ENCODE measurements around the gene EXOC3L4.
A peak's percentile ranks its signal among the peaks of the same experiment; 100 is the strongest.
"Not testable (repeated sequence)": the region's sequence is repeated elsewhere in the genome, so short reads cannot be mapped to it uniquely, and the experiment has no call there.

Gene EXOC3L4

DNA sequence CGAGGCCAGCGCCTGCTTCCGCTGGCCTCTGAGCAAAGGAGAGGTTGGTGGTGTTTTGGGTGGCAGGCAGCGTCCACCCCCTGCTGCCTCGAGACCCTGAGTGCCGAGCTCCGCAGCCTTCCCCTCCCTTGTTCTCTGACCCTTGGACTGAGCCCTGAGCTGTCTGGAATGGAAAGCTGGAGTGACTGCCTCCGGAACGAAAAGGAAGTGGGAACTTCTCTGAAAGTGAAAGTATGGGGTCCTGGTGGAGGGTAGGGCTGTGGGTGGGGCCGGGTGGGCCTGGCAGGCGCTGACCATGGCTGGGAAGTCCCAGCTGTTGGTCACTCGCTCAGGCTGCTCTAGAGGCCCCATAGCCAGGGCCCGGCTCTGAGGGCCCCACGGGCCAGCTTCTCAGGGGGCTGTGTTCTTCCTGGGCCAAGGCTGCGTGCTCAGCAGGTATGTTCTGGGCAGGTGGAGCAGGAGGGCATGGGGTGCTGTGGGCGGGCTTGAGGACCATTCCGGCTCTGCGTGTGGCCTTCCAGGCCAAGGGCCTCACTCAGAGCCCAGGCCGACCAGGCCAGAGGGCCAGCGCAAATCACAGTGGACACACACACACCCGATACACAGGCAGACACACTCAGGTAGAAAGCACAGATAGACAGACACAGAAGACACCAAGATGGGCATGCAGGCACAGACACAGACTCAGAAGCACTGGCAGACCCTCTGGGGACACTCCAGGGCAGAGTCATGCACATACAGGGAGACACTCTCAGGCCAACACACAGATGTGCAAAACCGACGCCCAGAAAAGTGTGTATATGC lies at the start of gene EXOC3L4:
Gene EXOC3L4 (plus strand): TSS at position 320 of the 804 bp plus-strand sequence. CDS start 5,495 bp downstream, outside the sequence.
- DNase-seq (ENCODE audit: low read depth), result no peak

DNA sequence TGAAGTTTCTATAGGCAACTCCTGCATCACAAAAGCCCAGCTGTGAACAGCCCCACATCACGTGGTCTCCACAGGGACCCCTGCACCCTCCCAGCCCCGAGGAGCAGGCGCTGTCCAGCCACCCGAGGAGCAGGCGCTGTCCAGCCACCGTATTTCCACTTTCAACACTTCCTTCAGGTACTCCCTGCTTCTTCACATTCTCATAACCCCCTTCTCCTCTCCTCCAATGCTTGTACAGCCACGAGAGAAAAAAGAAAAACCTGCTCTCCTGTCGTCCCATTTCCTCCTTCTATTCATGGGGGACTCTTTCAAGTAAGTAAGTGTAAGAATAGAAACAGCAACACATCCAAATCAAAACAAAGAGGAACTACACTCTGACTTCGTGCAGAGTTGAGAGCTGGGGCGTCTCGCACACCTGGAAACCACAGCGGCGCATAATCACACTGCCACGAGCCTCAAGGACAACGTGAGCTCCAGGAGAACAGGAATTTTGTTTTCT lies 49.1 kb upstream of the EXOC3L4 start:
- DNase-seq (ENCODE audit: low read depth), result no peak

GRCh38 chr14:103047453-103047852 lies 47.1 kb upstream of the EXOC3L4 start:
- DNase-seq (ENCODE audit: low read depth), result not testable (repeated sequence)

DNA sequence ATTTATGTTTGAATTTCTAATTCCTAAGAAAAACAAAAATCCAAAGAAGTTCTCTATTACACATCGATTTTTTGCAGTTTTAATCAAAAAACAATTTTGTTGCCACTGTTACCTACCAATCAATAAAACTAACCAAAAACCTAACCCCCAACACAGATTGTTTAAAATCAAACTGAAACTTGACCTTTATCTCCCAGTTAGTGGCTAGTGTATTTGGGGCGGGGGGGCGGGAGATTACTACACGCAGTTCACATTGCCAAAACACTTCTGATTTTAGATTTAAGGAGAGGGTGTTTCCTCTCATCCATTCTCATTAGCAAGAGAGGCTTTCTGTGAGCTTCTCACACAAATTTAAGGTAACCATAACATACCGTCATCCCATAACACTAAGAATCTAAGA lies 43.6 kb upstream of the EXOC3L4 start:
- DNase-seq (ENCODE audit: low read depth), result no peak

DNA sequence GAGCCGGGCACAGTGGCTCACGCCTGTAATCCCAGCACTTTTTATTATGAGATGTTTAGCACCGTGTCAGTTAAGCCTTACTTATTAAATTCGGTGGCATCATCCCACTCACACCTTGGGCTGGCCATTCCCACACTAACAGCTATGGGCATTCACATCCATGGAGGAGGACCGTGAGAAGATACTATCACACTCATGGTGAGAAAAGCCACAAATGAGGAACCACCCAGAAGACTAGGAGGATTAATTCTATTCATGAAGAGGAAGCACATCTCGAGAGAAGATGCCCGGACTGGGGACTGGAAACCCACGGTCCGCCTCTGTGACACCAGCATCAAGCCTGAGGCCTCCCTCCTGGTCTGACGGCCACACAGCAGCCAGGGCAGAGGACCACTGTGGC lies 42.1 kb upstream of the EXOC3L4 start:
- DNase-seq (ENCODE audit: low read depth), result no peak

DNA sequence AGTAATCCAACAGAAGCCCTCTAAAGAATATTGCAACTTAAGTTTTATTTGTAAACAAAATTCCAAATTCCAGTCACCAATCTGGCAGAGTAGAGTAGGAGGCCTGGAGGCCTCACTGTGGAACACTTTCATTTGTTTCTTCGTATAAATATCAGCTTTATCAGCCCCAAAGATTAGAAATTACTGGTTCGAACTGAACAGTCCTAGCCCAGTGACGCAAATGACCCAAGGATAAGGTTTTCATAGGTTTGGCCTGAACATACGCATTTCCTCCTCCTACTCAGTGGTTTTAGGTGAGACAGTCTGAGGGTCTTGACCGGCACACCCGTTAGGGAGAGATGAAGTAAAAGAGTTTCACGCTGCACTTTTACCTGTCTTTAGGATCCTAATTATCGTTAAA lies 38.8 kb upstream of the EXOC3L4 start:
- no peak for DNase-seq (ENCODE audit: low read depth)

DNA sequence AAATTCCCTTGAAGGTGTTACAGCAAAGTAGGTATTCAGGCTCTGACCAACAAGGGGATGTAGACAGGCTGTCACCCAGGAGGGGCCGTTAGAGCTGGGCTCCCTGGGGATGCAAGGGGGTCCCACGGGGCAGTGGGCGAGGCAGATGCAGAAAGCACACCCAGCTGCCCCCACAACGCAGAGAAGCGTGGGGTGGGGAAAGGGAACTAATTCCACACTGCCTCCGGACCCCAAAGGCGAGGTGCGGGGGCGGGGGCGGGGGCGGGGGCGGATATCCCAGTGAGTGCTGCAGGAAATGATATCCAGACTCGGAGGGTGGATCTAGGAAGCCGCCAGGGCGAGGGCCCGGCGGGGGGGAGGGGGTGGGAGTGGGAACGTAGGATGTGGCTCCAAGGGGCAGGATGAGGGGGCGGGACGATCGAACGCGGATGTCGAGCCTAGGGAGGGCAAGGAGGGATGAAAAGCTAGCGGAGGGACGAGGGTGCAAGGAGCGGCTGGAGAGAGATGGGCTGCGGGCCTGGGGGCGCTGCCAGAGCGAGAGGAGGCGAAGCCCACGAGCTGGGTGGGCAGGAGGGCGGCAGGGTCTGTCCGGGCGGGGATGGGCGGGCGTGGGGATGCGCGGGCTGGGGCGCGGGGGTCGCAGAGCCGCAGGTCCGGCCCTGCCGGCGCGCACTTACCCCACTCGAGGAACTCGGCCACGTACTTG lies 38.0 kb upstream of the EXOC3L4 start:
- no peak for DNase-seq (ENCODE audit: low read depth)

GRCh38 chr14:103057028-103057371 lies 37.5 kb upstream of the EXOC3L4 start:
- DNase-seq (ENCODE audit: low read depth), result no peak

GRCh38 chr14:103057372-103058163 lies 37.0 kb upstream of the EXOC3L4 start, which contains the start of gene CDC42BPB:
Gene CDC42BPB (minus strand): TSS chr14:103057549. CDS start chr14:103057173, 376 bp downstream.
- no peak for DNase-seq (ENCODE audit: low read depth)

- DNase-seq (ENCODE audit: low read depth), result no peak
Measured at GRCh38 chr14:103058164-103059055, 36.1 kb upstream of the EXOC3L4 start.

DNA sequence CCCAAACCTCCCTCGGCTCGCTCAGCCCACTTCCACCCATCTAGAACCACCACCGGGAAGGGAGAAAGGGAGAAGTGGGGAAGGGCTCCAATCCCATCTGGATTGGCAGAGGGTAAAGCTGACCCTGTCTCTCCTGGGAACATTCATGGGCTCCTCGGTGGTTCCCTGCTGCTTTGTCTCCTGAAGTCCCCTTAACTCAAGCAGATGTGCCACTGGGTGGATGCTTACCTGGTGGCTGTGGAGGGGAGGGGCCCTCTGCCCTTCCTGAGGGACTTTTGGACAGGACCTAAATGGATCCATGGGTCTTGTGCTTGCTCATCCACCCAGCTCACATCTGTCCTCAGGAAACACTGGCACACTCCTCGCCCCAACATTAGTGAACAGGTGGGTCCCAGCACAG lies 35.0 kb upstream of the EXOC3L4 start:
- no peak for DNase-seq (ENCODE audit: low read depth)

GRCh38 chr14:103061482-103061976 lies 33.0 kb upstream of the EXOC3L4 start:
- no peak for DNase-seq (ENCODE audit: low read depth)

DNA sequence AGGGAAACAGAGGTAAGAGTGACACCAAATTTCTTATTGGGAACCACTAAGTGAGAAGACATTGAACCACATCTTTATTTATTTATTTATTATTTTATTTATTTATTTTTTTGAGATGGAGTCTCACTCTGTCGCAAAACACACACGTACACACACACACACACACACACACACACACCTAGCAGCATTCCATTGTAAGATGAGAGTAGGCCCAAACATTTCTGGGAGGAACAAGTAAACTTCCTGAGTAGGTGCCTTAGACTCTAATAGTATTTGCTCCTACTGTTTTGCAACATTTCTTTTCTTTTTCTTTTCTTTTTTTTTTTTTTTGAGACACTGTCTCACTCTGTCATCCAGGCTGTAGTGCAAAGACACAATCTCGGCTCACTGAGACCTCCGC lies 30.1 kb upstream of the EXOC3L4 start:
- no peak for DNase-seq (ENCODE audit: low read depth)

DNA sequence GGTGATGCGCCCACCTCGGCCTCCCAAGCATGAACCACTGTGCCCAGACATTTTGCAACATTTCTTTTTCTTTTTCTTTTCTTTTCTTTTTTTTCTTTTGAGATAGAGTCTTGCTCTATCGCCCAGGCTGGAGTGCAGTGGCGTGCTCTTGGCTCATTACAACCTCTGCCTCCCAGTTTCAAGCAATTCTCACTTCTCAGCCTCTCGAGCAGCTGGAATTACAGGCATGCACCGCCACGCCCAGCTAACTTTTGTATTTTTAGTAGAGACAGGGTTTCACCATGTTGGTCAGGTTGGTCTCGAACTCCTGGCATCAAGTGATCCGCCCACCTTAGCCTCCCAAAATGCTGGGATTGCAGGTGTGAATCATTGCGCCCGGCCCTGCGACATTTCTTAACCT lies 29.5 kb upstream of the EXOC3L4 start:
- DNase-seq (ENCODE audit: low read depth), result no peak

GRCh38 chr14:103065861-103066260 lies 28.7 kb upstream of the EXOC3L4 start:
- no peak for DNase-seq (ENCODE audit: low read depth)

- no peak for DNase-seq (ENCODE audit: low read depth)
Measured at GRCh38 chr14:103066399-103066798, 28.1 kb upstream of the EXOC3L4 start.

- DNase-seq (ENCODE audit: low read depth), result peak; percentile 40
Measured at GRCh38 chr14:103067231-103067954, 27.1 kb upstream of the EXOC3L4 start.

GRCh38 chr14:103068351-103069073 lies 26.0 kb upstream of the EXOC3L4 start:
- no peak for DNase-seq (ENCODE audit: low read depth)

DNA sequence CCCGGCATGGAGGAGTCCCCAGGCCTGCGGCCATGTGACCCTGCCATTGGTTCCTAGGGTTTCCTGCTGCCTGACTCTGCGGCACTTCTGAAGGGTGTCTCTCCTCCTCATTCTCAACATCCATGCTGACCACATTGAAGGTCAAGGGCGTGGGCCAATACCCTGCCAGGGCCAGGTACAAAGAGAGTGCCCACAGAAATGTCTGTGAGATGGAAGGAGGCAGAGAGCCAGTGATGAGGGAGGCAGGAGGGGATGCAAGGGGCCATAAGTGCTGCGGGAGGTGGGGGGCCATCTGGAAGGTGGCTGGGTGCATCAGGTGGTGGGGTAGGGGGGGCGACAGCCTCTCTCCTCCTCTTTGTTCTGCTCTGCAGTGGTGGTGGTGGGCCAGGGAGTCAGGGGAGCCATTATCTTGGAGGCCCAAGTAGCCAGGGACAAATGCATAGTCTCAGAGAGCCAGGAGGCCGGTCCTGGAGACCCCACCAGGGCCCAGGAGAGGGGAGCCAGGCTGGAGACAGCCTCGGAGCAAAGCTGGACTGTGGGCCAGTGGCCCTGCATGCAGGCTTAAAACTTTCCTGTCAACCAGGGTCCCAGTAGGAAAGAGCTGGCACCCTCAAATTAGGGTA lies 24.2 kb upstream of the EXOC3L4 start:
- DNase-seq (ENCODE audit: low read depth), result no peak

Measured in HS-5 (cell line).